Left lung (tissue), 10 donors: ENCODE results near the gene CARNS1. TPM values are rescaled to one million over a fixed set of nuclear protein-coding genes. Genes with fewer than 3 reads are reported as not detected.

ENCODE experiments used
- ATAC-seq: fragments of 200-7000 bp; cut with Tn5 transposase; one replicate; pipeline ENCODE4 v1.9.1; 2020; ENCODE audit warnings: moderate library complexity
- DNase-seq, 4 donors: peaks; one replicate each; pipeline ENCODE4 v3.0.0-alpha.2; 2013 to 2020
- H3K27ac ChIP-seq, 2 donors: fragments of 200-600 bp; sonication (generic) in 1 of 2; one replicate each; pipeline versions ENCODE4 v1.5.0 to v1.8.0; 2020 to 2021
- H3K27me3 ChIP-seq, 2 donors: fragments of 200-600 bp; sonication (generic) in 1 of 2; one replicate each; pipeline versions ENCODE4 v1.5.0 to v1.8.0; 2020 to 2021
- H3K36me3 ChIP-seq, 2 donors: fragments of 200-600 bp; sonication (generic) in 1 of 2; one replicate each; pipeline versions ENCODE4 v1.5.0 to v1.8.0; 2020 to 2021
- H3K4me1 ChIP-seq, 2 donors: fragments of 200-600 bp; one replicate each; pipeline ENCODE4 v1.8.0; 2021
- H3K4me3 ChIP-seq, 2 donors: fragments of 200-600 bp; sonication (generic) in 1 of 2; one replicate each; pipeline versions ENCODE4 v1.5.0 to v1.8.0; 2020 to 2021; ENCODE audit warnings: mild to moderate bottlenecking in 1 of 2
- H3K9me3 ChIP-seq, 2 donors: fragments of 200-600 bp; sonication (generic) in 1 of 2; one replicate each; pipeline versions ENCODE4 v1.5.0 to v1.8.0; 2020 to 2021
- CTCF ChIP-seq, 2 donors: fragments of 200-600 bp; sonication (generic) in 1 of 2; IDR thresholded peaks; one replicate each; pipeline versions ENCODE4 v1.5.0 to v1.8.0; 2021; ENCODE audit warnings: antibody characterized with exemption in 2 of 2
- intact Hi-C, 2 donors: fragments of 100-400 bp; cut with DNase I; formaldehyde crosslinking; loops; one replicate each; pipeline versions ENCODE4 v1.11.2 to v1.14.2; 2022
- polyA plus RNA-seq, 6 donors: library from polyadenylated mRNA; unstranded; fragments of 120-200 nt; gene quantifications; one replicate each; pipeline ENCODE4 v1.2.1, GENCODE V29; 2013; ENCODE audit not compliant: insufficient read length in 6 of 6
- total RNA-seq, 2 donors: library from RNA; stranded (reverse); fragmentation: NEBNext Ultra II Directional; extraction: Animal tissue kit (Norgen Biotek cat#: 25700); gene quantifications; one replicate each; pipeline ENCODE4 v1.2.1, GENCODE V29; 2021
- donor health status: DM: no; HTN: yes; CAD: no.
- donor health status: DM: no; HTN: no; CAD: no.

CARNS1 gene
- total and polyA plus RNA-seq, 8 donors = 0.71 to 5.6 (median 3.1) TPM

- H3K9me3 ChIP-seq = no peaks in the 10 kb centered on the region
- no peak for DNase-seq
- intact Hi-C loops = no loop called here
- no peak for ATAC-seq
- H3K27me3 ChIP-seq = no peaks in the 10 kb centered on the region
- no peaks in the 10 kb centered on the region for H3K36me3 ChIP-seq
- TF ChIP-seq CTCF (IDR thresholded peaks at IDR 0.05) = no peak
- H3K4me1 ChIP-seq = peaks cover 13 to 50% of the 10 kb centered on the region in 2 donors
- no peak overlapping the region for H3K4me3 ChIP-seq
- peak overlapping the region in 1 of 2 donors; percentile 88 for H3K27ac ChIP-seq
Measured at GRCh38 chr11:67466367-67466766, 50.9 kb downstream of the CARNS1 start.

GRCh38 chr11:67466962-67467771 is 51.7 kb downstream of the CARNS1 start:
- no peaks in the 10 kb centered on the region for H3K9me3 ChIP-seq
- H3K4me1 ChIP-seq = peaks cover 13 to 50% of the 10 kb centered on the region in 2 donors
- no peak for TF ChIP-seq CTCF (IDR thresholded peaks at IDR 0.05)
- H3K27me3 ChIP-seq = no peaks in the 10 kb centered on the region
- intact Hi-C loops = no loop called here
- no peak for ATAC-seq
- H3K36me3 ChIP-seq = no peaks in the 10 kb centered on the region
- H3K4me3 ChIP-seq = peak overlapping the region in 1 of 2 donors; percentile 96
- DNase-seq = no peak
- peak overlapping the region in 1 of 2 donors; percentile 88 for H3K27ac ChIP-seq

- peaks cover 13 to 50% of the 10 kb centered on the region in 2 donors for H3K4me1 ChIP-seq
- no peak for TF ChIP-seq CTCF (IDR thresholded peaks at IDR 0.05)
- H3K9me3 ChIP-seq = no peaks in the 10 kb centered on the region
- no peaks in the 10 kb centered on the region for H3K27me3 ChIP-seq
- intact Hi-C loops = no loop called here
- no peaks in the 10 kb centered on the region for H3K36me3 ChIP-seq
- H3K27ac ChIP-seq = peak overlapping the region; percentile 74 to 88
- peak overlapping the region; percentile 94 to 96 for H3K4me3 ChIP-seq
- DNase-seq (peak in 3 of 4 donors; percentile 47 to 85 (median 83)), ATAC-seq (peak; percentile 33)
Measured at GRCh38 chr11:67468056-67468455, 52.6 kb downstream of the CARNS1 start.

GRCh38 chr11:67468456-67468758 is 52.9 kb downstream of the CARNS1 start:
- TF ChIP-seq CTCF (IDR thresholded peaks at IDR 0.05) = no peak
- ATAC-seq (peak; percentile 0), DNase-seq (no peak)
- Histone ChIP-seq H3K27ac (peak overlapping the region; percentile 74 to 88), H3K27me3 (no peaks in the 10 kb centered on the region), H3K36me3 (no peaks in the 10 kb centered on the region), H3K4me1 (peaks cover 13 to 50% of the 10 kb centered on the region in 2 donors), H3K9me3 (no peaks in the 10 kb centered on the region), H3K4me3 (peak overlapping the region; percentile 94 to 96)
- intact Hi-C loops = no loop called here

- DNase-seq (peak; percentile 86 to 99 (median 94)), ATAC-seq (peak; percentile 89)
- intact Hi-C loops = no loop called here
- TF ChIP-seq CTCF (IDR thresholded peaks at IDR 0.05) = peak; percentile 27 to 38
- no peaks in the 10 kb centered on the region for H3K27me3 ChIP-seq
- H3K27ac ChIP-seq = peak within 1 kb of the TSS; percentile 84 to 88
- peaks cover 13 to 46% of the 10 kb centered on the region in 2 donors for H3K4me1 ChIP-seq
- H3K4me3 ChIP-seq = peak within 1 kb of the TSS; percentile 94 to 96
- no peaks in the 10 kb centered on the region for H3K36me3 ChIP-seq
- no peaks in the 10 kb centered on the region for H3K9me3 ChIP-seq
Measured at GRCh38 chr11:67468759-67469507, 53.5 kb downstream of the CARNS1 start, which contains the start of gene TMEM134. Gene TMEM134, minus strand, starts transcription at chr11:67469251. Its CDS starts 59 bp downstream, at chr11:67469192.
